HG03354 (cell line): ENCODE results near the gene PRCP.
A peak's percentile ranks its signal among the peaks of the same experiment; 100 is the strongest.

ENCODE experiments used
- ATAC-seq: cut with Tn5 transposase; IDR thresholded peaks from one replicate; pipeline ENCODE4 v1.9.1; 2021; ENCODE audit warnings: mild to moderate bottlenecking; ENCODE audit not compliant: unreplicated experiment, poor library complexity, severe bottlenecking

PRCP gene

GRCh38 chr11:82794490-82794889 is 105.7 kb downstream of the PRCP start:
- no peak for ATAC-seq

- ATAC-seq = no peak
Measured at GRCh38 chr11:82792822-82793569, 107.2 kb downstream of the PRCP start.

GRCh38 chr11:82792319-82792718 is 107.9 kb downstream of the PRCP start:
- no peak for ATAC-seq

- ATAC-seq = no peak
Measured at GRCh38 chr11:82791779-82792178, 108.5 kb downstream of the PRCP start.

GRCh38 chr11:82790723-82791484 is 109.3 kb downstream of the PRCP start:
- no peak for ATAC-seq

- ATAC-seq = no peak
Measured at GRCh38 chr11:82787981-82788380, 112.2 kb downstream of the PRCP start.

- no peak for ATAC-seq
Measured at GRCh38 chr11:82786836-82787235, 113.4 kb downstream of the PRCP start.

GRCh38 chr11:82786001-82786400 is 114.2 kb downstream of the PRCP start:
- no peak for ATAC-seq

GRCh38 chr11:82782825-82783374 is 117.3 kb downstream of the PRCP start:
- no peak for ATAC-seq

GRCh38 chr11:82778776-82779175 is 121.5 kb downstream of the PRCP start:
- no peak for ATAC-seq

- no peak for ATAC-seq
Measured at GRCh38 chr11:82776377-82776776, 123.9 kb downstream of the PRCP start.

- peak; percentile 100 for ATAC-seq
Measured at GRCh38 chr11:82775736-82776346, 124.4 kb downstream of the PRCP start.

- no peak for ATAC-seq
Measured at GRCh38 chr11:82775218-82775617, 125.0 kb downstream of the PRCP start.
